ENCODE measurements around the gene AMN1. TPM values are rescaled to one million over a fixed set of nuclear protein-coding genes. Genes with fewer than 3 reads are reported as not detected.
"Not testable (repeated sequence)": the region's sequence is repeated elsewhere in the genome, so short reads cannot be mapped to it uniquely, and the experiment has no call there.

Gene AMN1
- total RNA-seq, 1 experiment from 2014 or later, result 15.8 TPM

DNA sequence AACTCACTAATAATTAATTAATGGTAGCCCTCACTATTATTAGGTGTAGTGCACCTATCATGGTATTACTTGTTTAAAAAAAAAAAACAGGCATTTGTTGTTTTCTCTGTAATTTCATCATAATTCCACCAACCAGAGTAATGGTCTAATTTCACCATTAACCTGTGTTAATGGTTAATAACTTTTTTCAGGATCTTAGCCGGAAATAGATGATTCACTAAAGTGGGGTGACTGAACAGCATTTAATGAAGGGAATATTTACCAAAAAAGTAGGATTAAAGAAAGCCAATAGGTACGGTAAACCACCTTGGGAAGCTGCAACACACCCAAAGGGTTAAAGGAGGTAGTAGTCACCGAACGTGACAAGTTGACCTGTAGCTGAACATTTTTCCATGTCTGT is 56.3 kb downstream of the AMN1 start:
- POLR2A ChIA-PET (ENCODE audit: low non-redundant PET), result no interaction called here
- intact Hi-C loops (cut with micrococcal nuclease; ENCODE audit: unreplicated experiment), result no loop called here

DNA sequence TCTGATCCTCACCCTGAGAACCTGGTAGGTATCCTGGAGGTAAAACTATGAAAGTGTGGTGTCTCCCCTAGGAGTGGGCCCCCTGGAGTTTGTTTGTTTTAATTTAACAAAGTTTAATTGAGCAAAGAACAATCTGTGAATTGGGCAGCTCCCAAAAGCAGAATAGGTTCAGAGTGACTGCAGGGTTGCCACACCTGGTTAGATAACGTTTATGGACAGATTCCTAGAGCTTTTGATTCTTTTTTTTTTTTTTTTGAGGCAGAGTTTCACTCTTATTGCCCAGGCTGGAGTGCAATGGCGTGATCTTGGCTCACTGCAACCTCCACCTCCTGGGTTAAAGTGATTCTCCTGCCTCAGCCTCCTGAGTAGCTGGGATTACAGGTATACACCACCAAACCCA is 59.2 kb downstream of the AMN1 start:
- BruUV-seq (replicated peaks); DNase-seq (ENCODE audit: low spot score); H3K27me3 ChIP-seq (replicated peaks; ENCODE audit: insufficient read depth, low read depth, low read length, poor library complexity); H3K27ac ChIP-seq (ENCODE audit: low read depth, low read length, poor library complexity, severe bottlenecking); H3K4me3 ChIP-seq (ENCODE audit: low read depth, low read length, poor library complexity, severe bottlenecking); intact Hi-C loops (cut with micrococcal nuclease; ENCODE audit: unreplicated experiment); POLR2A ChIA-PET (ENCODE audit: low non-redundant PET); CTCF ChIA-PET; H3K36me3 ChIP-seq (ENCODE audit: insufficient read depth, low read length, poor library complexity, severe bottlenecking); H3K4me1 ChIP-seq (ENCODE audit: insufficient read depth, low read length, poor library complexity, severe bottlenecking): not testable (repeated sequence)
- H3K9me3 ChIP-seq (ENCODE audit: low read depth, low read length, poor library complexity, severe bottlenecking), result peaks cover 22% of the 10 kb centered on the region

More for the DNA sequence above, 56.3 kb downstream of the AMN1 start:
- TF ChIP-seq EZH2 (IDR thresholded peaks at IDR 0.05; ENCODE audit: borderline replicate concordance, low read depth, low read length, poor library complexity, severe bottlenecking), result no peak
- TF ChIP-seq, protein P1, sequence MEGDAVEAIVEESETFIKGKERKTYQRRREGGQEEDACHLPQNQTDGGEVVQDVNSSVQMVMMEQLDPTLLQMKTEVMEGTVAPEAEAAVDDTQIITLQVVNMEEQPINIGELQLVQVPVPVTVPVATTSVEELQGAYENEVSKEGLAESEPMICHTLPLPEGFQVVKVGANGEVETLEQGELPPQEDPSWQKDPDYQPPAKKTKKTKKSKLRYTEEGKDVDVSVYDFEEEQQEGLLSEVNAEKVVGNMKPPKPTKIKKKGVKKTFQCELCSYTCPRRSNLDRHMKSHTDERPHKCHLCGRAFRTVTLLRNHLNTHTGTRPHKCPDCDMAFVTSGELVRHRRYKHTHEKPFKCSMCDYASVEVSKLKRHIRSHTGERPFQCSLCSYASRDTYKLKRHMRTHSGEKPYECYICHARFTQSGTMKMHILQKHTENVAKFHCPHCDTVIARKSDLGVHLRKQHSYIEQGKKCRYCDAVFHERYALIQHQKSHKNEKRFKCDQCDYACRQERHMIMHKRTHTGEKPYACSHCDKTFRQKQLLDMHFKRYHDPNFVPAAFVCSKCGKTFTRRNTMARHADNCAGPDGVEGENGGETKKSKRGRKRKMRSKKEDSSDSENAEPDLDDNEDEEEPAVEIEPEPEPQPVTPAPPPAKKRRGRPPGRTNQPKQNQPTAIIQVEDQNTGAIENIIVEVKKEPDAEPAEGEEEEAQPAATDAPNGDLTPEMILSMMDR (conservative IDR thresholded peaks at IDR 0.05; ENCODE audit: low read depth, low read length), result no peak
- no TSS peak for BruUV-seq (replicated peaks)
- H3K9me3 ChIP-seq (ENCODE audit: low read depth, low read length, poor library complexity, severe bottlenecking), result peaks cover 9% of the 10 kb centered on the region
- H3K4me1 ChIP-seq (ENCODE audit: insufficient read depth, low read length, poor library complexity, severe bottlenecking), result no peaks in the 10 kb centered on the region
- H3K27ac ChIP-seq (ENCODE audit: low read depth, low read length, poor library complexity, severe bottlenecking), result no peak overlapping the region
- CTCF ChIA-PET, result no interaction called here
- no peak overlapping the region for H3K4me3 ChIP-seq (ENCODE audit: low read depth, low read length, poor library complexity, severe bottlenecking)
- H3K27me3 ChIP-seq (replicated peaks; ENCODE audit: insufficient read depth, low read depth, low read length, poor library complexity), result no peaks in the 10 kb centered on the region
- H3K36me3 ChIP-seq (ENCODE audit: insufficient read depth, low read length, poor library complexity, severe bottlenecking), result no peaks in the 10 kb centered on the region
- no peak for DNase-seq (ENCODE audit: low spot score)

- POLR2A ChIA-PET (ENCODE audit: low non-redundant PET), result interaction anchor here (0.7 kb wide), 1 partner anchor 387 kb away, joined by 4 read pairs; no protein-coding TSS in a partner anchor
Observed at GRCh38 chr12:31669020-31669419, 59.8 kb downstream of the AMN1 start.

GRCh38 chr12:31664038-31664437 is 64.8 kb downstream of the AMN1 start:
- POLR2A ChIA-PET (ENCODE audit: low non-redundant PET), result no interaction called here
- intact Hi-C loops (cut with micrococcal nuclease; ENCODE audit: unreplicated experiment), result no loop called here

More at GRCh38 chr12:31669020-31669419, 59.8 kb downstream of the AMN1 start:
- Histone ChIP-seq H3K36me3 (ENCODE audit: insufficient read depth, low read length, poor library complexity, severe bottlenecking) (no peaks in the 10 kb centered on the region), H3K9me3 (ENCODE audit: low read depth, low read length, poor library complexity, severe bottlenecking) (peaks cover 22% of the 10 kb centered on the region), H3K27ac (ENCODE audit: low read depth, low read length, poor library complexity, severe bottlenecking) (no peak overlapping the region), H3K27me3 (replicated peaks; ENCODE audit: insufficient read depth, low read depth, low read length, poor library complexity) (no peaks in the 10 kb centered on the region), H3K4me3 (ENCODE audit: low read depth, low read length, poor library complexity, severe bottlenecking) (no peak overlapping the region), H3K4me1 (ENCODE audit: insufficient read depth, low read length, poor library complexity, severe bottlenecking) (no peaks in the 10 kb centered on the region)
- TF ChIP-seq EZH2 (IDR thresholded peaks at IDR 0.05; ENCODE audit: borderline replicate concordance, low read depth, low read length, poor library complexity, severe bottlenecking), result no peak
- TF ChIP-seq, protein P1 (conservative IDR thresholded peaks at IDR 0.05; ENCODE audit: low read depth, low read length), result no peak
- DNase-seq (ENCODE audit: low spot score), result no peak
- intact Hi-C loops (cut with micrococcal nuclease; ENCODE audit: unreplicated experiment), result no loop called here
- CTCF ChIA-PET, result no interaction called here
- BruUV-seq (replicated peaks), result no TSS peak

More at GRCh38 chr12:31664038-31664437, 64.8 kb downstream of the AMN1 start:
- Histone ChIP-seq H3K9me3 (ENCODE audit: low read depth, low read length, poor library complexity, severe bottlenecking) (peaks cover 17% of the 10 kb centered on the region), H3K4me1 (ENCODE audit: insufficient read depth, low read length, poor library complexity, severe bottlenecking) (no peaks in the 10 kb centered on the region), H3K4me3 (ENCODE audit: low read depth, low read length, poor library complexity, severe bottlenecking) (no peak overlapping the region), H3K36me3 (ENCODE audit: insufficient read depth, low read length, poor library complexity, severe bottlenecking) (no peaks in the 10 kb centered on the region), H3K27me3 (replicated peaks; ENCODE audit: insufficient read depth, low read depth, low read length, poor library complexity) (no peaks in the 10 kb centered on the region), H3K27ac (ENCODE audit: low read depth, low read length, poor library complexity, severe bottlenecking) (no peak overlapping the region)
- no TSS peak for BruUV-seq (replicated peaks)
- TF ChIP-seq EZH2 (IDR thresholded peaks at IDR 0.05; ENCODE audit: borderline replicate concordance, low read depth, low read length, poor library complexity, severe bottlenecking), result no peak
- CTCF ChIA-PET, result no interaction called here
- no peak for DNase-seq (ENCODE audit: low spot score)

Measured in A673 (cell line).